ENCODE measurements around the gene BRCA1. TPM values are rescaled to one million over a fixed set of nuclear protein-coding genes. Genes with fewer than 3 reads are reported as not detected.

The BRCA1 gene
- total RNA-seq, 1 experiment from 2014 or later: 44.1 TPM

- no peak for ATAC-seq
- peaks cover 8% of the 10 kb centered on the region; the same call in 1 of the 2 replicates for H3K79me2 ChIP-seq (ENCODE audit: insufficient read depth, low read length)
- H3K9ac ChIP-seq (ENCODE audit: low read length): no peak overlapping the region
- no peak overlapping the region for H2AFZ ChIP-seq (ENCODE audit: low read depth, low read length, poor library complexity, severe bottlenecking)
- peaks cover 8 to 32% of the 10 kb centered on the region in 2 experiments; a peak in 3 of 4 replicates for H3K4me1 ChIP-seq (ENCODE audit: control insufficient read depth in 1 of 2, insufficient read depth in 2 of 2, low read length in 2 of 2)
- BruUV-seq (replicated peaks): no TSS peak
- no peaks in the 10 kb centered on the region for H3K36me3 ChIP-seq (ENCODE audit: control insufficient read depth in 1 of 2, insufficient read depth in 2 of 2, low read length in 2 of 2)
- no peaks in the 10 kb centered on the region for H4K20me1 ChIP-seq (ENCODE audit: insufficient read depth)
- POLR2A ChIA-PET: interaction anchor here (2.0 to 3.9 kb wide), 2 partner anchors 27 to 291 kb away, joined by 21 to 30 read pairs; partner anchors contain the start of gene RPL27
- no peak for TF ChIP-seq RAD21 (IDR thresholded peaks at IDR 0.05; ENCODE audit: low read depth)
- TF ChIP-seq POLR2A (IDR thresholded peaks at IDR 0.05; ENCODE audit: borderline replicate concordance, extremely low read depth, insufficient read depth, insufficient read length): no peak
- TF ChIP-seq ATF3 (IDR thresholded peaks at IDR 0.05): no peak
- TF ChIP-seq ZFX (IDR thresholded peaks at IDR 0.05): no peak
- TF ChIP-seq YY1 (IDR thresholded peaks at IDR 0.05; ENCODE audit: extremely low read depth, insufficient replicate concordance, low read depth, low read length): no peak
- no peak for TF ChIP-seq EZH2 (IDR thresholded peaks at IDR 0.05)
- no peak for TF ChIP-seq ZNF274 (IDR thresholded peaks at IDR 0.05; ENCODE audit: low read depth, low read length)
- TF ChIP-seq JUND (IDR thresholded peaks at IDR 0.05): no peak
- TF ChIP-seq SP1 (IDR thresholded peaks at IDR 0.05; ENCODE audit: low read depth): no peak
- no peaks in the 10 kb centered on the region for H3K9me2 ChIP-seq (ENCODE audit: insufficient read depth)
- DNase-seq (ENCODE audit: low read depth, low spot score): no peak
- no peak overlapping the region for H3K4me2 ChIP-seq (ENCODE audit: low read length)
- RAD21 ChIA-PET (ENCODE audit: low non-redundant PET in 1 of 2, low total read pairs in 2 of 2, uncharacterized antibody in 2 of 2, unreplicated experiment in 2 of 2): no interaction called here
- H3K9me3 ChIP-seq (ENCODE audit: control insufficient read depth in 1 of 2, insufficient read depth in 1 of 2, low read depth in 1 of 2, low read length in 2 of 2): no peaks in the 10 kb centered on the region
- CTCF ChIA-PET: interaction anchor here (1.4 to 1.8 kb wide), 3 partner anchors 14 to 146 kb away, joined by 3 to 12 read pairs (median 6); partner anchors contain the start of genes NBR1 and RPL27
- H3K27me3 ChIP-seq (ENCODE audit: insufficient read depth, low read length): no peaks in the 10 kb centered on the region
- no peak overlapping the region for H3K27ac ChIP-seq (ENCODE audit: low read depth, low read length)
- no peak overlapping the region for H3K4me3 ChIP-seq (replicated peaks in 1 of 2; ENCODE audit: low read depth in 1 of 2, low read length in 2 of 2)
- intact Hi-C loops (cut with micrococcal nuclease): loop anchor here (2.0 kb wide), 1 partner anchor 100 kb away; the partner anchor contains the start of gene BRCA1
Observed at GRCh38 chr17:43025290-43025657, 99.9 kb downstream of the BRCA1 start.
